Measurements from ENCODE around the gene COA6.
"Not testable (repeated sequence)": the region's sequence is repeated elsewhere in the genome, so short reads cannot be mapped to it uniquely, and the experiment has no call there.

The COA6 gene

GRCh38 chr1:234373064-234373958 lies at the start of gene COA6:
Gene COA6 (plus strand): TSS chr1:234373456. CDS start chr1:234373467, 11 bp downstream.
- DNase-seq (ENCODE audit: low spot score): peak; percentile 85

DNA sequence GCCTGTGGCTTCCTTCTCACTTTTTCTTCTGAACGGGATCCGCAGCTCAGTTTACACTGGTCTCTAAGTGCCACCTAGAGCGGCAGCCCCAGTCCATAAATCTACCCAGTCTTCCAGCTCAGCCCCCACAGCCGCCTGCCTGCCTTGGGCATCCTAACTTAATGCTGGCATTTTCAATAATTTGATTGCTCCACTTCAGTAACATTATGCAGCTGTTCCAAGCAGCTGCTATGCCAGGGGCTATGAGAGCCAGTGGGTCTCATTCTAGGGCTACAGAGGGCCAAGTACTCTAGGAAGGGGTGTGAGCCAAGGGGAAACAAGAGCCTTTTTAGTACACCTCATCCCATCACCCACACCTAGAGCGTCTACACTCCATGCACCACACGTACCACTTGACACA lies 48.4 kb upstream of the COA6 start:
- no peak for DNase-seq (ENCODE audit: low spot score)

DNA sequence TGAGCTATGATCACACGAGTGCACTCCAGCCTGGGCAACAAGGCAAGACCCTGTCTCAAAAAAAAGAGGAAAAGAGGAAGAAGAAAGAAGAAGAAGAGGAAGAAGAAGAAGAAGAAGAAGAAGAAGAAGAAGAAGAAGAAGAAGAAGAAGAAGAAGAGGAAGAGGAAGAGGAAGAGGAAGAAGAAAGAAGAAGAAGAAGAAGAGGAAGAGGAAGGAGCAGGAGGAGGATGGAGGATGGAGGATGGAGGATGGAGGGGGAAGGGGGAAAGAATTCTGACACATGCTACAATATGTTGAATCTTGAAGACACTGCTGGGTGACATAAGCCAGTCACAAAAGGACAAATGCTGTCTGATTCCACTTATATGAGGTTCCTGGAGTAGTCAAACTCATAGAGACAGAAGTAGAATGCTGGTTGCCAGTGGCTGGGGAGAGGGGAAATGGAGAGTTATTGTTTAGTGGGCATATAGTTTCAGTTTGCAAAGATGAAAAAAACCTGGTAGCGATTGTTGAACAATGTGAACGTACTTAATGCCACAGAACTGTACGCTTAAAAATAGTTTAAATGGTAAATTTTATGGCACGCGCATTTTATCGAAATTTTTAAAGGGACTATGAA lies 47.3 kb upstream of the COA6 start:
- DNase-seq (ENCODE audit: low spot score): no peak

DNA sequence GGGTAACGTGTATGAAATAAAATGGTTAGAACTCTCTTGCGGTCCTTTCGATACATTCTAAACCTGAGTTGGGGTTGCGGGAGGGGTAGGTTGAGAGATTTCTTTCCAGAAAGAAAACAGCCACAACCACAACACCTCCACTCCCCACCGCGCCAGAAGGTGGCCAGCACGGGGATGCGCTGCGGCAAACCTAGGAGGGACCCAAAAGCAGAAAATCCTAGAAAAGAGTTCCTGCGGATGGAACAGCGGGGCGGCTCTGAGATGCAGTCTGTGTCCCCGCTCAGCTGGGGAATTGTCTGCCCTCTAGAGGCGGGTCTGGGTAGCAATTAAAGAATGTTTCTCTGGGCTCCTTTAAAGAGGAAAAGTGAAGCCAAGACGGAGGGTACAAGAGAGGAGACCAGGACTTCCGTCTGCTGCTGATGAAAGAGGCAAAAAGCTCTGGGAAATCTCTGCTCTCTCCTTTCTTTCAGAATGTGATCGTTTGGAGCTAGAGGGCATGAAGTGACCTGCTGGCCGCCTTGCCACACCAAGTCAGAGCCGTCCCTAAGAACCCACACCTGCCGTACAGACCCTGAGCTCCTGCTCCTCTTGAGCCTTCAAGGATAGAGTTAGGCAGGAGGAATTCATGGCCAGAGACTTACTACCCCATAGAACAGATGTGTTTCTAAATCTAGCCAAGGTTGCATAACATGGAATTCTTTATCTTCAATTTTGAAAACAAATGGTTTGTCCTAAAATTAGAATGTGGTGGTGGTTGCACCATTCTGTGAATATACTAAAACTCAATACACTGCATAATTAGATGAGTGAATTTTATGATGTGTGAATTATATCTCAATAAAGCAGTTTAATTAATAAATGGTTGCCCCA lies 46.5 kb upstream of the COA6 start:
- DNase-seq (ENCODE audit: low spot score): peak; percentile 73

- DNase-seq (ENCODE audit: low spot score): no peak
Measured at GRCh38 chr1:234327577-234328164, 45.6 kb upstream of the COA6 start.

- DNase-seq (ENCODE audit: low spot score): no peak
Measured at GRCh38 chr1:234330843-234331215, 42.4 kb upstream of the COA6 start.

GRCh38 chr1:234331507-234331906 lies 41.7 kb upstream of the COA6 start:
- no peak for DNase-seq (ENCODE audit: low spot score)

DNA sequence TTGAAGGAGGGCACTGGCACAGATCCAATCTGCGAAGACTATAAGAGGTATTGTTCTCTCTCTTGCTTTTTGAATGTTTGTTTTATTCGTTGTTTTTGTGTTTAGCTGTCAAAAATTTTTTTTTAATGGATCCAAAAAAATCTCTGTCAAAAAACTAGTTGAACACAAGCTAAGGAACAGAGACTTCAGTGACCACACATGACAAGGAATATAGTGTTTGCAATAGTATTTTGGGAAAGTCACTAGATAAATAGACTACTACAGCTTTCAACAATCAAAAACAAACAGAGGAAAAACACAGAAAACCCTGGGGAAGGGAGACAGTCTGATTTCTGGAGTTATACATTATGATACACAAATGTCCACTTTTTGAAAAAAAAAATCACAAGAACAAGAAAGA lies 36.9 kb upstream of the COA6 start:
- no peak for DNase-seq (ENCODE audit: low spot score)

DNA sequence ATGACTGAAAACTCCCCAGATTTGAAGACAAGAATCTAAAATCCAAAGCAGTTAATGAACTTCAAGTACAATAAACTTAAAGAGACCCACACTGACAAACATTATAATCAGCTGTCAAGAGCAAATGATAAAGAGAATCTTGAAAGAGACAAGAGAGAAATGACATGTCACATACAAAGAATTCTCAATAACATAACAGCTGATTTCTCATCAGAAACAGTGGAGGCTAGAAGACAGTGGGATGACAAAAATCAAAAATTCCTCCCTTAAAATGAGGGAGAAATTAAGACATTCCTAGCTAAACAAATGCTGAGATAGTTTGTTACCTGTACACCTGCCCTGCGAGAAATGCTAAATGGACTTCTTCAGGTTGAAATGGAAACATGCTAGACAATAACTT lies 36.0 kb upstream of the COA6 start:
- no peak for DNase-seq (ENCODE audit: low spot score)

DNA sequence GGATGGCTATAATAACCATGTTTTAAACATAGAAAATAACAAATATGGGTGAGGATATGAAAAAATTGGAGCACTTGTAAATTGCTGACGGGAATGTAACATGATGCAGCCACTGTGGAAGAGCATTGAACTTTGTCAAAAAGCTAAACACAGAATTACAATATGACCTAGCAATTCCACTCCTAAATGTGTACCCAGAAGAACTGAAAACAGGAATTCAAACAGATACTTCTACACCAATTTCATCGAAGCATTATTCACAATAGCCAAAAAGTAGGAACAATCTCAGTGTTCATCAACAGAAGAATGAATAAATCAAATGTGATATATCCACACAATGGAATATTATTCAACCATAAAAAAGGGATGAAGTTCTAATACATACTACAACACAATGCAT lies 32.7 kb upstream of the COA6 start:
- DNase-seq (ENCODE audit: low spot score): no peak

GRCh38 chr1:234342774-234343173 lies 30.5 kb upstream of the COA6 start:
- DNase-seq (ENCODE audit: low spot score): no peak

- DNase-seq (ENCODE audit: low spot score): no peak
Measured at GRCh38 chr1:234345237-234345636, 28.0 kb upstream of the COA6 start.

DNA sequence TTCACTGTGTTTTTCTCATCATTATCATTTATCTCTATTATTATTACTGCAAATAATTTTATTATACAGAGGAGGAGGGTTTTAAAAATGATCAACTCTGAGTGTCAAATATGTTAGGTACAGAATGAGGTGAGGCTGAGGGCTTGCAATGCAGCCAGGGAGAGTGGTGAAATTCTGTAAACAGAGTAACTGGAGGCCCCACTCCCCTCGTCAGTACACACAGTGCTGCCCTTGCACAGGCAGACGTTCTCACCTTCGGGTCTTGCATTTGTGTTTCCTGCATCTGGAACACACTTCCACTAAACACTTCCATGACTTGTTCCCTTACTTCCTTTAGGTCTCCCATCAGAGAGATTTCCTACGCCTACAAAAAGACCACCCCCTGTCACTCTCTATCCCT lies 24.3 kb upstream of the COA6 start:
- no peak for DNase-seq (ENCODE audit: low spot score)

- no peak for DNase-seq (ENCODE audit: low spot score)
Measured at GRCh38 chr1:234355782-234356510, 17.3 kb upstream of the COA6 start.

GRCh38 chr1:234356615-234357269 lies 16.5 kb upstream of the COA6 start:
- not testable (repeated sequence) for DNase-seq (ENCODE audit: low spot score)

- no peak for DNase-seq (ENCODE audit: low spot score)
Measured at GRCh38 chr1:234357831-234358230, 15.4 kb upstream of the COA6 start.

GRCh38 chr1:234361102-234361603 lies 12.1 kb upstream of the COA6 start:
- no peak for DNase-seq (ENCODE audit: low spot score)

DNA sequence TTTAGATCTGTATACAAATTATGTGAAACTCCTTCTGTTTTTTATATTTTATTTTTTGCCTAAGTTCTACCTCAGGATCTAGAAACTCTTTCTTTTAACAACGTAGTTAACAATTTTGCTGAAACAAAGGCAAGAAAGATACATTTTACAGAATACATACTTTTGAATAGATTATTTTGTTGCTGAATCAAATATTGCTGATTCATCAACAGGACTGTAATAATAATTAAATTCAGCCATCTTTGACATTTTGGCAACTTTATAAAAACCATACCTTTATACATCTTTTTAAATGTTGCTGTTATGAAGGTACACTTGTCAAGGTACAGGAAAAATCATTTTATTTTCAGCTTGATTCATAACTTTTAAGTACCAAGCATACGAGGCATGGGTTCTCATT lies 10.7 kb upstream of the COA6 start:
- DNase-seq (ENCODE audit: low spot score): no peak

GRCh38 chr1:234368320-234369032 lies 4.8 kb upstream of the COA6 start:
- no peak for DNase-seq (ENCODE audit: low spot score)

DNA sequence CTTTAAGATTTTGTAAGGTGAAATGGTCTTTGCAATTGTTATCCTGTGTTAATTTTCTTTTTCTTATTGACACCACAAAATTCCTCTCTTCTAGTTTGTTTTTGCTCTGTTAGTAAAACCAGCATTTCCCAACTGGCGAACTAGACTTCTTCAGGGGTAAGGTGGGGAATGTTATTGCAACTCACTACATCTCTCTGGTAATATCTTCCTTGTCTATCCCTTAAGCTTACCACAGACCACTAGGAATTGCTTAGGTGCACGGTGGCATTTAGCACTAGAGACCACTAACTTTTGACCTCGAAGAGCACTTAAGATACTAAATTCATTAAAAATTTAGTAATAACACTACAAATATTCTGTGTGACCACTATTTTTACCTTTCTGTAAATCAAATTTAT lies 4.2 kb upstream of the COA6 start:
- no peak for DNase-seq (ENCODE audit: low spot score)
